Measurements from ENCODE around the gene CSN2.

The CSN2 gene

GRCh38 chr4:69965628-69966027, at the start of gene CSN2:
CSN2 (minus strand) TSS chr4:69965728; CDS start chr4:69960995, 4,733 bp downstream.
- no peak within 1 kb of the TSS for H3K27ac ChIP-seq

GRCh38 chr4:70008771-70009170, 43.2 kb upstream of the CSN2 start:
- no peak for TF ChIP-seq ZFX (IDR thresholded peaks at IDR 0.05; ENCODE audit: borderline replicate concordance)
- TF ChIP-seq CTCF (IDR thresholded peaks at IDR 0.05) = no peak
- no peak overlapping the region for H3K27ac ChIP-seq

More at GRCh38 chr4:69965628-69966027, at the start of gene CSN2:
- TF ChIP-seq CTCF (IDR thresholded peaks at IDR 0.05) (no peak), ZFX (IDR thresholded peaks at IDR 0.05; ENCODE audit: borderline replicate concordance) (no peak)

GRCh38 chr4:70002507-70002906, 37.0 kb upstream of the CSN2 start:
- TF ChIP-seq ZFX (IDR thresholded peaks at IDR 0.05; ENCODE audit: borderline replicate concordance) (no peak), CTCF (IDR thresholded peaks at IDR 0.05) (no peak)
- H3K27ac ChIP-seq = no peak overlapping the region

- no peak for TF ChIP-seq CTCF (IDR thresholded peaks at IDR 0.05)
- no peak overlapping the region for H3K27ac ChIP-seq
Observed at GRCh38 chr4:70000711-70001110, 35.2 kb upstream of the CSN2 start.

GRCh38 chr4:69999420-69999819, 33.9 kb upstream of the CSN2 start:
- no peak overlapping the region for H3K27ac ChIP-seq
- TF ChIP-seq CTCF (IDR thresholded peaks at IDR 0.05) (no peak), ZFX (IDR thresholded peaks at IDR 0.05; ENCODE audit: borderline replicate concordance) (no peak)

- TF ChIP-seq CTCF (IDR thresholded peaks at IDR 0.05) (no peak), ZFX (IDR thresholded peaks at IDR 0.05; ENCODE audit: borderline replicate concordance) (no peak)
Observed at GRCh38 chr4:69995526-69996016, 30.0 kb upstream of the CSN2 start, which contains the start of gene STATH. STATH (plus strand) TSS chr4:69995966; CDS start chr4:69998438, 2,472 bp downstream.

GRCh38 chr4:69994782-69995181, 29.3 kb upstream of the CSN2 start:
- TF ChIP-seq CTCF (IDR thresholded peaks at IDR 0.05) = no peak
- TF ChIP-seq ZFX (IDR thresholded peaks at IDR 0.05; ENCODE audit: borderline replicate concordance) = no peak
- no peak overlapping the region for H3K27ac ChIP-seq

More at GRCh38 chr4:69995526-69996016, 30.0 kb upstream of the CSN2 start, which contains the start of gene STATH:
- no peak within 1 kb of the TSS for H3K27ac ChIP-seq

Data from 22Rv1 (cell line).